Prostate gland (tissue), 2 donors: ENCODE data around the gene GGT5. TPM values are rescaled to one million over a fixed set of nuclear protein-coding genes. Genes with fewer than 3 reads are reported as not detected.
"Not testable (repeated sequence)": the region's sequence is repeated elsewhere in the genome, so short reads cannot be mapped to it uniquely, and the experiment has no call there.

ENCODE experiments used
- DNase-seq: peaks from one replicate; pipeline ENCODE4 v3.0.0-alpha.2; 2019; ENCODE audit warnings: low spot score
- H3K27ac ChIP-seq, 2 donors: fragments of 200-600 bp; sonication (generic); 2 replicates each; pipeline ENCODE4 v1.5.1; 2017 to 2019
- H3K27me3 ChIP-seq: fragments of 200-600 bp; sonication (generic); replicated peaks from 2 replicates; pipeline ENCODE4 v1.5.1; 2019; ENCODE audit not compliant: insufficient read depth
- H3K36me3 ChIP-seq, 2 donors: fragments of 200-600 bp; sonication (generic); 1 replicate in 1 of 2; 2 replicates in 1 of 2; pipeline versions ENCODE4 v1.5.1 to v1.8.1; 2017 to 2019
- H3K4me1 ChIP-seq: fragments of 200-600 bp; sonication (generic); replicated peaks from 2 replicates; pipeline ENCODE4 v1.5.1; 2019
- H3K4me3 ChIP-seq, 2 donors: fragments of 200-600 bp; sonication (generic); 2 replicates each; pipeline ENCODE4 v1.5.1; 2017 to 2019
- H3K9me3 ChIP-seq: fragments of 200-600 bp; sonication (generic); 2 replicates; pipeline ENCODE4 v1.5.1; 2017
- CTCF ChIP-seq, 4 experiments: fragments of 200-600 bp in 2 of 4; fragments of 450-650 bp in 2 of 4; sonication (generic) in 2 of 4; IDR thresholded peaks; 1 replicate in 3 of 4; 2 replicates in 1 of 4; pipeline ENCODE4 v1.5.1; 2016 to 2019; ENCODE audit warnings: antibody characterized with exemption in 4 of 4, mild to moderate bottlenecking in 2 of 4, moderate library complexity in 2 of 4
- POLR2A ChIP-seq: fragments of 450-650 bp; IDR thresholded peaks from one replicate; pipeline ENCODE4 v1.6.1; 2016; ENCODE audit warnings: antibody characterized with exemption, mild to moderate bottlenecking
- POLR2AphosphoS5 ChIP-seq: sonication (generic); formaldehyde crosslinking; IDR thresholded peaks from one replicate; pipeline ENCODE4 v1.6.1; 2017; ENCODE audit warnings: antibody characterized with exemption
- WGBS: methylation state at CpG from one replicate; pipeline ENCODE4 v1.1.5; 2018; 5-methylcytosine and 5-hydroxymethylcytosine counted together
- intact Hi-C: fragments of 100-400 bp; cut with DNase I; formaldehyde crosslinking; loops from one replicate; pipeline ENCODE4 v1.14.2; 2022
- total RNA-seq, 2 donors: library from RNA; depleted of rRNA; stranded (reverse); fragments of >200 nt; gene quantifications; one replicate each; pipeline ENCODE4 v1.1.0, GENCODE V29; 2016

GGT5 gene
- total RNA-seq, 2 donors from 2014 or later: 19.2 to 39.7 TPM

GRCh38 chr22:24183321-24184031, 61.4 kb downstream of the GGT5 start:
- H3K9me3 ChIP-seq: no peaks in the 10 kb centered on the region
- no peak overlapping the region for H3K4me3 ChIP-seq
- H3K36me3 ChIP-seq: no peaks in the 10 kb centered on the region
- no peak overlapping the region for H3K27ac ChIP-seq
- no peak for TF ChIP-seq POLR2AphosphoS5
- no peak for DNase-seq
- no peaks in the 10 kb centered on the region for H3K27me3 ChIP-seq
- WGBS: 83% methylated on average over 23 of the region's 24 CpGs
- intact Hi-C loops: loop anchor here (10.0 kb wide), 1 partner anchor 341 kb away; no protein-coding TSS in a partner anchor
- peaks cover 3% of the 10 kb centered on the region for H3K4me1 ChIP-seq

- not testable (repeated sequence) for DNase-seq, H3K4me1 ChIP-seq, H3K9me3 ChIP-seq, H3K36me3 ChIP-seq, H3K27me3 ChIP-seq, H3K27ac ChIP-seq, H3K4me3 ChIP-seq
- intact Hi-C loops: loop anchor here (10.0 kb wide), 1 partner anchor 342 kb away; no protein-coding TSS in a partner anchor
- 97% methylated on average over 10 of the region's 11 CpGs for WGBS
These were observed 62.0 kb downstream of the GGT5 start for GRCh38 chr22:24182900-24183246.

GRCh38 chr22:24181996-24182899, 62.6 kb downstream of the GGT5 start:
- no peak overlapping the region for H3K27ac ChIP-seq
- no peak for DNase-seq
- TF ChIP-seq POLR2A: no peak
- TF ChIP-seq CTCF (IDR thresholded peaks at IDR 0.05): no peak
- TF ChIP-seq POLR2AphosphoS5: no peak
- H3K4me1 ChIP-seq: peaks cover 3% of the 10 kb centered on the region
- H3K36me3 ChIP-seq: no peaks in the 10 kb centered on the region
- H3K4me3 ChIP-seq: no peak overlapping the region
- H3K9me3 ChIP-seq: no peaks in the 10 kb centered on the region
- intact Hi-C loops: loop anchor here (10.0 kb wide), 1 partner anchor 343 kb away; no protein-coding TSS in a partner anchor
- 81% methylated on average over 20 of the region's 20 CpGs for WGBS
- H3K27me3 ChIP-seq: no peaks in the 10 kb centered on the region

- intact Hi-C loops: loop anchor here (10.0 kb wide), 1 partner anchor 343 kb away; no protein-coding TSS in a partner anchor
- Histone ChIP-seq H3K9me3 (no peaks in the 10 kb centered on the region), H3K4me1 (peaks cover 3% of the 10 kb centered on the region), H3K27ac (no peak within 1 kb of the TSS), H3K36me3 (no peaks in the 10 kb centered on the region), H3K27me3 (no peaks in the 10 kb centered on the region), H3K4me3 (no peak within 1 kb of the TSS)
- no peak for DNase-seq
- TF ChIP-seq POLR2A (no peak), POLR2AphosphoS5 (no peak), CTCF (IDR thresholded peaks at IDR 0.05) (no peak)
- 59% methylated on average over 33 of the region's 35 CpGs for WGBS
These were observed 63.5 kb downstream of the GGT5 start, which contains the start of gene SUSD2 for GRCh38 chr22:24181088-24181995. TSS of gene SUSD2 (plus strand) at chr22:24181487. CDS start at chr22:24181520, 33 bp downstream.

- H3K4me1 ChIP-seq: peaks cover 3% of the 10 kb centered on the region
These were observed 64.4 kb downstream of the GGT5 start for GRCh38 chr22:24180316-24181087.

More at GRCh38 chr22:24180316-24181087, 64.4 kb downstream of the GGT5 start:
- 77% methylated on average over 16 of the region's 16 CpGs for WGBS
- H3K4me3 ChIP-seq: no peak overlapping the region
- DNase-seq: no peak
- TF ChIP-seq POLR2A: no peak
- TF ChIP-seq CTCF (IDR thresholded peaks at IDR 0.05): no peak
- no peak for TF ChIP-seq POLR2AphosphoS5
- intact Hi-C loops: loop anchor here (10.0 kb wide), 1 partner anchor 344 kb away; no protein-coding TSS in a partner anchor
- no peaks in the 10 kb centered on the region for H3K9me3 ChIP-seq
- no peaks in the 10 kb centered on the region for H3K36me3 ChIP-seq
- no peak overlapping the region for H3K27ac ChIP-seq
- H3K27me3 ChIP-seq: no peaks in the 10 kb centered on the region
